ENCODE data around the gene CCDC78.

DNA sequence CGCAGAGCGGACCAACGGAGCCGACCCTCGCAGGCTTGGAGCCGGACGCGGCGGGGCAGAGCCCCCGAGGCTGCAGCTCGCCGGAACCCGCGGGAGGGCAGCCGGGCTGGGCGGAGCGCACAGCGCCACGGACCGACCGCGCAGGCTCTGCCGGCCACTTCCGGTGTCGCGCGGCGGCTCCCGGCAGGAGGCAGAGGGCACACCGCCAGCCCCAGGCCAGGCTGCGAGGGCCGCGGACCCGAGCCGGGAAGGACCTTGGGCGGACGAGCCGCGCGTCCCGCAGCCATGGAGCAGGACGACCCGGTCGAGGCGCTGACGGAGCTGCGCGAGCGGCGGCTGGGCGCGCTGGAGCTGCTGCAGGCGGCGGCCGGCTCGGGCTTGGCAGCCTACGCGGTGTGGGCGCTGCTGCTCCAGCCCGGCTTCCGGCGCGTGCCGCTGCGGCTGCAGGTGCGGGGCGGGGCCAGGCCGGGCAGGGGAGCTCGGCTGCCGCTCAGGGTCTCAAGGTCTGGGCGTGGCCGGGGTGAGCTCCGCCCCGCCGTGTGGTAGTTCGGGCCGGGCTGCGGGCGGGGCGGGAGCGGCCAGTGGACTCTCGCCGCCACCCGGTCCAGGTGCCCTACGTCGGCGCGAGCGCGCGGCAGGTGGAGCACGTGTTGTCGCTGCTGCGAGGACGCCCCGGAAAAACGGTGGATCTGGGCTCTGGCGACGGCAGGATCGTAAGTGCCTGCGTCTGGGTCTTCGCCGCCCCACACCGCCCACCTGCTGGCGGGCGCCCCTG lies 5.1 kb downstream of the CCDC78 start, which contains the start of gene ANTKMT:
- TF ChIP-seq TAF1 (IDR thresholded peaks at IDR 0.05; ENCODE audit: borderline replicate concordance, insufficient read depth, low read length) (no peak), POLR2AphosphoS5 (IDR thresholded peaks at IDR 0.05; ENCODE audit: low read depth, low read length) (no peak)
